Fibroblast of the aortic adventitia (primary cell): Measurements from ENCODE around the gene SPRED2. TPM values are rescaled to one million over a fixed set of nuclear protein-coding genes. Genes with fewer than 3 reads are reported as not detected.

Experiments
- DNase-seq: peaks from one replicate; pipeline ENCODE4 v3.0.0-alpha.2; 2010; ENCODE audit warnings: low read depth
- H3K4me3 ChIP-seq: 2 replicates; pipeline ENCODE4 v1.5.1; 2011; ENCODE audit warnings: low read depth, mild to moderate bottlenecking, control low read depth, low read length, moderate library complexity
- CTCF ChIP-seq: IDR thresholded peaks from 2 replicates; pipeline ENCODE4 v1.5.1; 2011; ENCODE audit warnings: mild to moderate bottlenecking, low read length, control low read depth, inconsistent platforms; ENCODE audit not compliant: insufficient read depth
- total RNA-seq: library from RNA; depleted of rRNA; stranded (reverse); fragments of >200 nt; gene quantifications from 2 replicates; pipeline ENCODE4 v1.2.3, GENCODE V29; 2012; ENCODE audit warnings: low replicate concordance

The SPRED2 gene
- total RNA-seq, 1 donor: 20.6 TPM

GRCh38 chr2:65350651-65351056 is 81.7 kb downstream of the SPRED2 start:
- DNase-seq: no peak
- TF ChIP-seq CTCF: peak; percentile 47
- no peak overlapping the region for H3K4me3 ChIP-seq

GRCh38 chr2:65349863-65350262 is 82.5 kb downstream of the SPRED2 start:
- DNase-seq: peak; percentile 81
- no peak for TF ChIP-seq CTCF
- H3K4me3 ChIP-seq: no peak overlapping the region

GRCh38 chr2:65347913-65348312 is 84.5 kb downstream of the SPRED2 start:
- TF ChIP-seq CTCF: no peak
- no peak overlapping the region for H3K4me3 ChIP-seq
- DNase-seq: no peak

GRCh38 chr2:65345631-65346030 is 86.8 kb downstream of the SPRED2 start:
- no peak overlapping the region for H3K4me3 ChIP-seq
- no peak for TF ChIP-seq CTCF
- DNase-seq: peak; percentile 74

- H3K4me3 ChIP-seq: no peak overlapping the region
- no peak for TF ChIP-seq CTCF
- DNase-seq: no peak
Measured at GRCh38 chr2:65344689-65345088, 87.7 kb downstream of the SPRED2 start.

GRCh38 chr2:65344182-65344581 is 88.2 kb downstream of the SPRED2 start:
- TF ChIP-seq CTCF: no peak

GRCh38 chr2:65343386-65343785 is 89.0 kb downstream of the SPRED2 start:
- H3K4me3 ChIP-seq: no peak overlapping the region
- no peak for TF ChIP-seq CTCF
- DNase-seq: no peak

More at GRCh38 chr2:65344182-65344581, 88.2 kb downstream of the SPRED2 start:
- no peak for DNase-seq
- H3K4me3 ChIP-seq: no peak overlapping the region
